Cerebellar cortex (tissue), 1 donor: Measurements from ENCODE around the gene EXOC6B.

Experiments used
- DNase-seq: peaks from one replicate; pipeline ENCODE4 v3.0.0-alpha.2; 2015; ENCODE audit warnings: low spot score

The EXOC6B gene

GRCh38 chr2:72825257-72826155 is at the start of gene EXOC6B:
Gene EXOC6B, minus strand, starts transcription at chr2:72826033.
- DNase-seq = peak; percentile 97

GRCh38 chr2:72871880-72872279 is 46.0 kb upstream of the EXOC6B start:
- no peak for DNase-seq

GRCh38 chr2:72871060-72871459 is 45.2 kb upstream of the EXOC6B start:
- no peak for DNase-seq

GRCh38 chr2:72864500-72864899 is 38.7 kb upstream of the EXOC6B start:
- DNase-seq = no peak

- DNase-seq = no peak
Observed at GRCh38 chr2:72863046-72863445, 37.2 kb upstream of the EXOC6B start.

- DNase-seq = peak; percentile 92
Observed at GRCh38 chr2:72862239-72862988, 36.6 kb upstream of the EXOC6B start.

- peak; percentile 86 for DNase-seq
Observed at GRCh38 chr2:72859831-72860262, 34.0 kb upstream of the EXOC6B start.

GRCh38 chr2:72851333-72851732 is 25.5 kb upstream of the EXOC6B start:
- DNase-seq = no peak

- no peak for DNase-seq
Observed at GRCh38 chr2:72849138-72849462, 23.3 kb upstream of the EXOC6B start.

GRCh38 chr2:72848436-72849137 is 22.8 kb upstream of the EXOC6B start:
- peak; percentile 22 for DNase-seq

GRCh38 chr2:72847534-72848315 is 21.9 kb upstream of the EXOC6B start:
- DNase-seq = no peak

- no peak for DNase-seq
Observed at GRCh38 chr2:72846171-72847095, 20.6 kb upstream of the EXOC6B start.

GRCh38 chr2:72843301-72843700 is 17.5 kb upstream of the EXOC6B start:
- DNase-seq = no peak

GRCh38 chr2:72841462-72842125 is 15.8 kb upstream of the EXOC6B start:
- no peak for DNase-seq

GRCh38 chr2:72840066-72840465 is 14.2 kb upstream of the EXOC6B start:
- no peak for DNase-seq

GRCh38 chr2:72837171-72837570 is 11.3 kb upstream of the EXOC6B start:
- DNase-seq = no peak

- DNase-seq = no peak
Observed at GRCh38 chr2:72835403-72835802, 9.6 kb upstream of the EXOC6B start.

- no peak for DNase-seq
Observed at GRCh38 chr2:72834596-72834995, 8.8 kb upstream of the EXOC6B start.

GRCh38 chr2:72833084-72833714 is 7.4 kb upstream of the EXOC6B start:
- no peak for DNase-seq

GRCh38 chr2:72830273-72830672 is 4.4 kb upstream of the EXOC6B start:
- no peak for DNase-seq
